Measurements from ENCODE around the gene UBE2S. TPM values are rescaled to one million over a fixed set of nuclear protein-coding genes. Genes with fewer than 3 reads are reported as not detected.

Gene UBE2S
- total RNA-seq, 1 donor from 2014 or later = 82.6 TPM

- Histone ChIP-seq H3K27ac (no peak overlapping the region), H3K36me3 (peaks cover 32 to 43% of the 10 kb centered on the region in 2 donors), H3K4me3 (no peak overlapping the region), H3K27me3 (no peaks in the 10 kb centered on the region), H3K9me3 (no peaks in the 10 kb centered on the region), H3K4me1 (peaks cover 11 to 26% of the 10 kb centered on the region in 2 donors)
- no peak for TF ChIP-seq CTCF (IDR thresholded peaks at IDR 0.05)
- DNase-seq (ENCODE audit: low spot score in 2 of 2) = no peak
- intact Hi-C loops (cut with DNase I) = no loop called here
These were observed 16.4 kb downstream of the UBE2S start for GRCh38 chr19:55391191-55391670.

GRCh38 chr19:55390461-55390880 is 17.1 kb downstream of the UBE2S start:
- intact Hi-C loops (cut with DNase I) = no loop called here
- H3K4me1 ChIP-seq = peaks cover 11 to 26% of the 10 kb centered on the region in 2 donors
- H3K4me3 ChIP-seq = no peak overlapping the region
- peaks cover 32 to 43% of the 10 kb centered on the region in 2 donors for H3K36me3 ChIP-seq
- H3K27ac ChIP-seq = no peak overlapping the region
- TF ChIP-seq CTCF (IDR thresholded peaks at IDR 0.05) = no peak
- no peak for DNase-seq (ENCODE audit: low spot score in 2 of 2)
- no peaks in the 10 kb centered on the region for H3K27me3 ChIP-seq
- no peaks in the 10 kb centered on the region for H3K9me3 ChIP-seq

GRCh38 chr19:55389386-55390317 is 17.9 kb downstream of the UBE2S start:
- H3K27me3 ChIP-seq = no peaks in the 10 kb centered on the region
- peaks cover 11 to 29% of the 10 kb centered on the region in 2 donors for H3K4me1 ChIP-seq
- H3K27ac ChIP-seq = no peak overlapping the region
- intact Hi-C loops (cut with DNase I) = loop anchor here (5.0 to 10.0 kb wide), 2 partner anchors 195 to 258 kb away; partner anchors contain the start of genes CCDC106 and ZNF579
- H3K9me3 ChIP-seq = no peaks in the 10 kb centered on the region
- no peak for TF ChIP-seq CTCF (IDR thresholded peaks at IDR 0.05)
- H3K36me3 ChIP-seq = peaks cover 32 to 43% of the 10 kb centered on the region in 2 donors
- H3K4me3 ChIP-seq = no peak overlapping the region
- DNase-seq (ENCODE audit: low spot score in 2 of 2) = no peak

- TF ChIP-seq CTCF (IDR thresholded peaks at IDR 0.05) = no peak
- Histone ChIP-seq H3K9me3 (no peaks in the 10 kb centered on the region), H3K4me3 (peak overlapping the region; percentile 68 to 91), H3K36me3 (peaks cover 32 to 43% of the 10 kb centered on the region in 2 donors), H3K27me3 (no peaks in the 10 kb centered on the region), H3K4me1 (peaks cover 11 to 39% of the 10 kb centered on the region in 2 donors), H3K27ac (no peak overlapping the region)
- intact Hi-C loops (cut with DNase I) = loop anchor here (5.0 to 10.0 kb wide), 2 partner anchors 197 to 259 kb away; partner anchors contain the start of genes CCDC106 and ZNF579
- DNase-seq (ENCODE audit: low spot score in 2 of 2) = no peak
These were observed 19.7 kb downstream of the UBE2S start for GRCh38 chr19:55387736-55388497.

GRCh38 chr19:55386493-55386971 is 21.1 kb downstream of the UBE2S start:
- Histone ChIP-seq H3K9me3 (no peaks in the 10 kb centered on the region), H3K4me1 (peaks cover 11 to 39% of the 10 kb centered on the region in 2 donors), H3K27me3 (no peaks in the 10 kb centered on the region), H3K36me3 (peaks cover 32 to 35% of the 10 kb centered on the region in 2 donors), H3K27ac (peak overlapping the region; percentile 53 to 93), H3K4me3 (peak overlapping the region; percentile 68 to 91)
- intact Hi-C loops (cut with DNase I) = loop anchor here (1.0 to 10.0 kb wide), 3 partner anchors 21 to 261 kb away; partner anchors contain the start of genes CCDC106, UBE2S and ZNF579
- DNase-seq (ENCODE audit: low spot score in 2 of 2) = no peak
- TF ChIP-seq CTCF (IDR thresholded peaks at IDR 0.05) = no peak

Measured in ascending aorta (tissue), 2 donors.